ENCODE data around the gene GPR39. TPM values are rescaled to one million over a fixed set of nuclear protein-coding genes. Genes with fewer than 3 reads are reported as not detected.

The GPR39 gene
- 34.2 and 64.2 TPM in 2 replicates for total RNA-seq

DNA sequence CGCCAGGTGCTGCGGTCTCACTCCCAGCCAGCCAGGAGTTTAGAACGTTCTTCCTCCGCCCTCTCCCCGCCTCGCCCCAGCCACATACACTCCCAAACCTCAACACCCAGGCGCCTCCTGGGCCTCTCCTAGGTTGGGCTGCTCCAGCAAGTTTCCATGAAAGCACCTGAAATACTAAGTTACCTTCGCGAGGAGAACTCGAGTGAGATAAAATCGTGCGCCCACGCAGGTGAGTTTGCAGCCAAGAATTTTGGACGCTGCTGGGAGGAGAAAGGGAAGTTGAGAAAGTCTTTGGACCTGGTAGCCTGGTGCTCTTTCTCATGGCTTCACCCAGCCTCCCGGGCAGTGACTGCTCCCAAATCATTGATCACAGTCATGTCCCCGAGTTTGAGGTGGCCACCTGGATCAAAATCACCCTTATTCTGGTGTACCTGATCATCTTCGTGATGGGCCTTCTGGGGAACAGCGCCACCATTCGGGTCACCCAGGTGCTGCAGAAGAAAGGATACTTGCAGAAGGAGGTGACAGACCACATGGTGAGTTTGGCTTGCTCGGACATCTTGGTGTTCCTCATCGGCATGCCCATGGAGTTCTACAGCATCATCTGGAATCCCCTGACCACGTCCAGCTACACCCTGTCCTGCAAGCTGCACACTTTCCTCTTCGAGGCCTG is at the start of gene GPR39:
TSS of gene GPR39 (plus strand) at position 83 of the 673 bp plus-strand sequence.

GRCh38 chr2:132669908-132670495 is 253.4 kb downstream of the GPR39 start, which contains the start of gene LYPD1:
TSS of gene LYPD1 (minus strand) at chr2:132670205. CDS start at chr2:132669932, 273 bp downstream.

Small RNA genes within 50 kb of the gene (small RNA-seq; reads per million reads assigned to genes)
- gene RNU6-175P: not detected
